Keratinocyte (primary cell): ENCODE measurements around the gene NR1D2. TPM values are rescaled to one million over a fixed set of nuclear protein-coding genes. Genes with fewer than 3 reads are reported as not detected.

ENCODE experiments used
- DNase-seq: peaks from one replicate; pipeline ENCODE4 v3.0.0-alpha.2; 2011; ENCODE audit warnings: low read depth, missing footprints, low spot score
- FAIRE-seq: peaks from 2 replicates; lab custom pipeline; 2011; peaks lifted over from hg19 to GRCh38; lab: Jason Lieb, UNC
- H2AFZ ChIP-seq: 2 replicates; pipeline ENCODE4 v1.6.0; 2012; ENCODE audit warnings: low read length, control low read depth, inconsistent platforms; ENCODE audit not compliant: control insufficient read depth
- H3K27ac ChIP-seq: 2 replicates; pipeline ENCODE4 v1.5.1; 2011; ENCODE audit warnings: low read length; ENCODE audit not compliant: control insufficient read depth, insufficient read depth
- H3K27me3 ChIP-seq: 3 replicates; pipeline ENCODE4 v1.6.0; 2011; ENCODE audit warnings: low read length; ENCODE audit not compliant: control insufficient read depth, insufficient read depth; ENCODE audit errors: extremely low read depth
- H3K36me3 ChIP-seq, 2 experiments: 2 replicates in 1 of 2; 3 replicates in 1 of 2; pipeline ENCODE4 v1.5.1; 2011; ENCODE audit warnings: low read length in 2 of 2, mild to moderate bottlenecking in 1 of 2; ENCODE audit not compliant: control insufficient read depth in 2 of 2, insufficient read depth in 2 of 2; ENCODE audit errors: extremely low read depth in 1 of 2
- H3K4me1 ChIP-seq: 3 replicates; pipeline ENCODE4 v1.5.1; 2011; ENCODE audit warnings: low read length; ENCODE audit not compliant: control insufficient read depth, insufficient read depth; ENCODE audit errors: extremely low read depth
- H3K4me2 ChIP-seq: 3 replicates; pipeline ENCODE4 v1.6.0; 2011; ENCODE audit warnings: low read depth, low read length; ENCODE audit not compliant: control insufficient read depth, insufficient read depth; ENCODE audit errors: extremely low read depth
- H3K4me3 ChIP-seq, 3 experiments: fragments of 200-600 bp in 1 of 3; sonication (generic) in 1 of 3; 2 replicates in 2 of 3; 3 replicates in 1 of 3; pipeline ENCODE4 v1.5.1; 2011 to 2016; ENCODE audit warnings: low read length in 3 of 3, mild to moderate bottlenecking in 3 of 3, control low read depth in 2 of 3, inconsistent platforms in 1 of 3, low read depth in 1 of 3, mixed read lengths in 1 of 3, mixed run types in 1 of 3, moderate library complexity in 1 of 3; ENCODE audit not compliant: control insufficient read depth in 2 of 3, insufficient read depth in 2 of 3; ENCODE audit errors: extremely low read depth in 1 of 3
- H3K79me2 ChIP-seq: 2 replicates; pipeline ENCODE4 v1.6.0; 2012; ENCODE audit warnings: low read length; ENCODE audit not compliant: control insufficient read depth, insufficient read depth
- H3K9ac ChIP-seq: 3 replicates; pipeline ENCODE4 v1.6.0; 2011; ENCODE audit warnings: low read length; ENCODE audit not compliant: control insufficient read depth, insufficient read depth; ENCODE audit errors: extremely low read depth
- H3K9me1 ChIP-seq: 3 replicates; pipeline ENCODE4 v1.6.0; 2011; ENCODE audit warnings: low read length; ENCODE audit not compliant: control insufficient read depth, insufficient read depth; ENCODE audit errors: extremely low read depth
- H3K9me3 ChIP-seq: 2 replicates; pipeline ENCODE4 v1.5.1; 2012; ENCODE audit warnings: low read depth, low read length; ENCODE audit not compliant: control insufficient read depth
- H4K20me1 ChIP-seq: 3 replicates; pipeline ENCODE4 v1.6.0; 2011; ENCODE audit warnings: low read length; ENCODE audit not compliant: control insufficient read depth, insufficient read depth; ENCODE audit errors: extremely low read depth
- CTCF ChIP-seq, 3 experiments: IDR thresholded peaks in 1 of 3; conservative IDR thresholded peaks in 1 of 3; optimal IDR thresholded peaks in 1 of 3; 2 replicates in 2 of 3; 3 replicates in 1 of 3; pipeline versions ENCODE3 to v1.5.1; 2011; ENCODE audit warnings: low read length in 3 of 3, mild to moderate bottlenecking in 3 of 3, moderate library complexity in 2 of 3, control low read depth in 1 of 3, inconsistent platforms in 1 of 3; ENCODE audit not compliant: insufficient read depth in 2 of 3; ENCODE audit errors: extremely low read depth in 1 of 3
- EZH2 ChIP-seq: IDR thresholded peaks from one replicate; pipeline ENCODE4 v1.6.1; 2012; ENCODE audit warnings: inconsistent platforms, mild to moderate bottlenecking, low read length, moderate library complexity
- dilution Hi-C: fragments of 300-500 bp; cut with MboI; formaldehyde crosslinking; loops from one replicate; pipeline ENCODE4 v1.7.0; 2020; ENCODE audit warnings: low sequenced_read_pairs; ENCODE audit not compliant: extremely low pct_ligation_motif_present
- polyA plus RNA-seq, 5 experiments: library from polyadenylated mRNA; depleted of rRNA in 3 of 5; stranded (reverse) in 3 of 5; stranded (forward) in 1 of 5; unstranded in 1 of 5; fragments of >200 nt; gene quantifications; 1 replicate in 1 of 5; 2 replicates in 3 of 5; 3 replicates in 1 of 5; pipeline versions ENCODE4 v1.2.1 to v1.2.3, GENCODE V29; 2011 to 2012; ENCODE audit warnings: missing spikeins in 2 of 5, low read depth in 1 of 5, low replicate concordance in 1 of 5

The NR1D2 gene
- polyA plus RNA-seq, 1 donor (not counting 4 experiments of a cell fraction or from before 2014, with no cell fraction given) = 10.3 TPM

- TF ChIP-seq CTCF (optimal IDR thresholded peaks at IDR 0.05 in 1 of 3, IDR thresholded peaks at IDR 0.05 in 1 of 3, conservative IDR thresholded peaks at IDR 0.05 in 1 of 3; ENCODE audit: extremely low read depth in 1 of 3, insufficient read depth in 2 of 3, low read length in 3 of 3) (no peak), EZH2 (no peak)
- dilution Hi-C loops = no loop called here
These were observed 4.3 kb upstream of the NR1D2 start for GRCh38 chr3:23940775-23941174.

GRCh38 chr3:23941440-23941839 is 3.6 kb upstream of the NR1D2 start:
- Histone ChIP-seq H3K79me2 (no peaks in the 10 kb centered on the region), H3K36me3 (no peaks in the 10 kb centered on the region), H3K9me3 (no peaks in the 10 kb centered on the region), H3K9me1 (no peaks in the 10 kb centered on the region), H3K4me1 (peaks cover 4% of the 10 kb centered on the region), H3K27me3 (peaks cover 5% of the 10 kb centered on the region), H4K20me1 (no peaks in the 10 kb centered on the region), H3K27ac (no peak overlapping the region), H2AFZ (no peak overlapping the region), H3K4me3 (no peak overlapping the region), H3K9ac (no peak overlapping the region), H3K4me2 (no peak overlapping the region)
- FAIRE-seq (no peak), DNase-seq (no peak)
- no peak for TF ChIP-seq EZH2
- TF ChIP-seq CTCF (optimal IDR thresholded peaks at IDR 0.05 in 1 of 3, IDR thresholded peaks at IDR 0.05 in 1 of 3, conservative IDR thresholded peaks at IDR 0.05 in 1 of 3; ENCODE audit: extremely low read depth in 1 of 3, insufficient read depth in 2 of 3, low read length in 3 of 3) = no peak
- dilution Hi-C loops = no loop called here

More at GRCh38 chr3:23940775-23941174, 4.3 kb upstream of the NR1D2 start:
- FAIRE-seq (no peak), DNase-seq (no peak)
- Histone ChIP-seq H3K4me2 (no peak overlapping the region), H4K20me1 (no peaks in the 10 kb centered on the region), H3K9ac (no peak overlapping the region), H3K4me3 (no peak overlapping the region), H2AFZ (no peak overlapping the region), H3K9me3 (no peaks in the 10 kb centered on the region), H3K36me3 (no peaks in the 10 kb centered on the region), H3K27ac (no peak overlapping the region), H3K4me1 (peaks cover 4% of the 10 kb centered on the region), H3K79me2 (no peaks in the 10 kb centered on the region), H3K9me1 (no peaks in the 10 kb centered on the region), H3K27me3 (peaks cover 5% of the 10 kb centered on the region)
